ENCODE measurements around the gene VSNL1. TPM values are rescaled to one million over a fixed set of nuclear protein-coding genes. Genes with fewer than 3 reads are reported as not detected.

VSNL1 gene
- total RNA-seq, 1 donor from 2014 or later, result 10.4 TPM

GRCh38 chr2:17594533-17595401, 54.3 kb downstream of the VSNL1 start:
- ATAC-seq (no peak), DNase-seq (ENCODE audit: missing footprints) (no peak)
- intact Hi-C loops (cut with DNase I), result no loop called here

- ATAC-seq (no peak), DNase-seq (ENCODE audit: missing footprints) (no peak)
Measured at GRCh38 chr2:17599617-17600016, 59.1 kb downstream of the VSNL1 start.

GRCh38 chr2:17600556-17601204, 60.2 kb downstream of the VSNL1 start:
- DNase-seq (ENCODE audit: missing footprints), result no peak
- ATAC-seq, result no peak
- intact Hi-C loops (cut with DNase I), result no loop called here

More at GRCh38 chr2:17599617-17600016, 59.1 kb downstream of the VSNL1 start:
- intact Hi-C loops (cut with DNase I), result no loop called here

- DNase-seq (ENCODE audit: missing footprints), result no peak
- no peak for ATAC-seq
- intact Hi-C loops (cut with DNase I), result no loop called here
Measured at GRCh38 chr2:17604050-17604449, 63.6 kb downstream of the VSNL1 start.

- no peak for ATAC-seq
- no peak for DNase-seq (ENCODE audit: missing footprints)
- intact Hi-C loops (cut with DNase I), result no loop called here
Measured at GRCh38 chr2:17605696-17606095, 65.2 kb downstream of the VSNL1 start.

- intact Hi-C loops (cut with DNase I), result no loop called here
- ATAC-seq, result no peak
Measured at GRCh38 chr2:17606851-17607250, 66.4 kb downstream of the VSNL1 start.

GRCh38 chr2:17607379-17607778, 66.9 kb downstream of the VSNL1 start:
- intact Hi-C loops (cut with DNase I), result no loop called here
- no peak for ATAC-seq
- DNase-seq (ENCODE audit: missing footprints), result no peak

More at GRCh38 chr2:17606851-17607250, 66.4 kb downstream of the VSNL1 start:
- DNase-seq (ENCODE audit: missing footprints), result no peak

GRCh38 chr2:17608251-17608650, 67.8 kb downstream of the VSNL1 start:
- intact Hi-C loops (cut with DNase I), result no loop called here
- ATAC-seq, result no peak
- no peak for DNase-seq (ENCODE audit: missing footprints)

GRCh38 chr2:17610521-17610920, 70.0 kb downstream of the VSNL1 start:
- DNase-seq (ENCODE audit: missing footprints), result no peak
- intact Hi-C loops (cut with DNase I), result loop anchor here (5.0 kb wide), 1 partner anchor 73 kb away; no protein-coding TSS in a partner anchor

GRCh38 chr2:17611036-17611435, 70.5 kb downstream of the VSNL1 start:
- ATAC-seq (no peak), DNase-seq (ENCODE audit: missing footprints) (no peak)
- intact Hi-C loops (cut with DNase I), result loop anchor here (5.0 kb wide), 1 partner anchor 74 kb away; no protein-coding TSS in a partner anchor

More at GRCh38 chr2:17610521-17610920, 70.0 kb downstream of the VSNL1 start:
- ATAC-seq, result peak; percentile 93

GRCh38 chr2:17614174-17614930, 73.9 kb downstream of the VSNL1 start:
- intact Hi-C loops (cut with DNase I), result loop anchor here (5.0 kb wide), 1 partner anchor 77 kb away; no protein-coding TSS in a partner anchor

GRCh38 chr2:17615147-17615546, 74.7 kb downstream of the VSNL1 start:
- intact Hi-C loops (cut with DNase I), result no loop called here
- no peak for DNase-seq (ENCODE audit: missing footprints)
- no peak for ATAC-seq

More at GRCh38 chr2:17614174-17614930, 73.9 kb downstream of the VSNL1 start:
- DNase-seq (ENCODE audit: missing footprints) (no peak), ATAC-seq (no peak)

GRCh38 chr2:17615728-17616351, 75.3 kb downstream of the VSNL1 start:
- intact Hi-C loops (cut with DNase I), result no loop called here
- DNase-seq (ENCODE audit: missing footprints), result no peak
- no peak for ATAC-seq

GRCh38 chr2:17616405-17616804, 75.9 kb downstream of the VSNL1 start:
- ATAC-seq, result no peak
- no peak for DNase-seq (ENCODE audit: missing footprints)
- intact Hi-C loops (cut with DNase I), result no loop called here

- ATAC-seq (no peak), DNase-seq (ENCODE audit: missing footprints) (no peak)
- intact Hi-C loops (cut with DNase I), result no loop called here
Measured at GRCh38 chr2:17617516-17617915, 77.0 kb downstream of the VSNL1 start.

- intact Hi-C loops (cut with DNase I), result no loop called here
- no peak for ATAC-seq
- no peak for DNase-seq (ENCODE audit: missing footprints)
Measured at GRCh38 chr2:17617955-17618354, 77.5 kb downstream of the VSNL1 start.

- intact Hi-C loops (cut with DNase I), result loop anchor here (1.0 kb wide), 1 partner anchor 26 kb away; no protein-coding TSS in a partner anchor
- DNase-seq (ENCODE audit: missing footprints) (no peak), ATAC-seq (peak; percentile 92)
Measured at GRCh38 chr2:17620280-17620679, 79.8 kb downstream of the VSNL1 start.

GRCh38 chr2:17620841-17621240, 80.3 kb downstream of the VSNL1 start:
- no peak for ATAC-seq
- DNase-seq (ENCODE audit: missing footprints), result no peak
- intact Hi-C loops (cut with DNase I), result loop anchor here (1.0 kb wide), 1 partner anchor 25 kb away; no protein-coding TSS in a partner anchor

- DNase-seq (ENCODE audit: missing footprints), result no peak
- ATAC-seq, result no peak
- intact Hi-C loops (cut with DNase I), result no loop called here
Measured at GRCh38 chr2:17621781-17622180, 81.3 kb downstream of the VSNL1 start.
